Cardiac fibroblast (primary cell): ENCODE data around the gene NUP188.

Experiments used
- DNase-seq, 2 donors: peaks; one replicate each; pipeline versions ENCODE4 v3.0.0 to v3.0.0-alpha.2; 2010; ENCODE audit warnings: low read depth in 2 of 2
- H3K4me3 ChIP-seq, 2 donors: replicated peaks in 1 of 2; 1 replicate in 1 of 2; 2 replicates in 1 of 2; pipeline ENCODE4 v1.5.1; 2011; ENCODE audit warnings: low read depth in 2 of 2, low read length in 2 of 2, mild to moderate bottlenecking in 2 of 2, moderate library complexity in 1 of 2
- TF ChIP-seq, protein P1 (sequence below): IDR thresholded peaks from one replicate; pipeline ENCODE4 v1.5.1; 2011; ENCODE audit warnings: low read depth, mild to moderate bottlenecking, low read length, inconsistent platforms

Gene NUP188

DNA sequence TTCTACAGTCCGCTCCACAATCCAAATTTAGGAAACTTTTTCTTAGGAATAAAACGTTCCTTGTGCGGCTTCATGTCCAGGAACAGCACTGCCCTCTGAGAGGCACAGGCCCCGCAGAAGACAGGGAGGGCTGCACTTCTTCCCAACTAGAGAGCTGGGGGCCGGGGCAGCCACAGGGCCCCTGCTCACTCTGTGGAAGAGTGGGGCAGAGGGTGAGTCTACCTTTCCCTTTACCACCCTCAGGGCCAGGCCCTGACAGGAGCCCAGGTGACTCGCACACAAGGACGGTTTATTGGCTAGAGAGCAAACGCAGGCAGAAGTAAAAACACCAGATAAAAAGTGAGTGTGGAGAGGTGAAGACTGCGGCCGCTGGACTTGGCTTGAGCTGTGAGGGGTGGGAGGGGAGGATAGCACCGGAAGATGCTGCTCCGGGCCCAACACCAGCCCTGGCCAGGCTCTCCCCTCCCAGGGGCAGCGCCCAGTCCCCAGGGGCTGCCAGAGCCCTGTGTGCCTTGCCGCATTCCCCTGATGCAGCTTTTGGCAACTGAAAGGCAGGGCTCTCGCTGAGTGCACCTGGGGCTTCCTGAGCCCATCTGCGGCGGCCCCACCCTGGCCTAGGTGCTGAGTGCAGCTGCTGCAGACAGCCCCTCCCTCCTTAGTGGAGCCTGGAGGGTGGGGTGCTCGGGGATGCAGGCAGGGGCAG is 60.4 kb downstream of the NUP188 start:
- no peak for DNase-seq

DNA sequence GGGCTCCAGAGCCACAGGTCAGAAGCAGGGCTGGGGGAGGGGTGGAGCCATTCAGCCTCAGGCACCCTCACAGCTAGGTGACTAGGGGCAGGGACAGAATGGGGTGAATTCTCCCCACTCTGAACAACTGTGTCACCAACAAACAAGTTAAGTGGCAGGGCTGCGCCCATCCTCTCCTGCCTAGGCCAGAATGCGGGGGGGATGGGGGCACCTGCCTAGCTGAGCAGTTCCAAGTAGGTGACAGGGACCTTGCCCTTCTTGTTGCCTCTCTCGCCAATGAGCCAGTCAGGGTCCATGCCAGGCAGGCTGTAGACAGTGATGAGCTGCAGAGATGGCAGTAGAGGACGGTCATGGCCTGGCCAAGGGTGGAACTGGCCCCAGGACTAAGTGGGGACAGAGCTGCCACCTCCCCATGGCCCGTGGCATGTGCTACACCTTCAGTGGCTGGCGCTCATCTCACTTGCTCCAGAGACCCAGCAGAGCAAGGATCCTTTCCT is 61.0 kb downstream of the NUP188 start:
- TF ChIP-seq, protein P1, sequence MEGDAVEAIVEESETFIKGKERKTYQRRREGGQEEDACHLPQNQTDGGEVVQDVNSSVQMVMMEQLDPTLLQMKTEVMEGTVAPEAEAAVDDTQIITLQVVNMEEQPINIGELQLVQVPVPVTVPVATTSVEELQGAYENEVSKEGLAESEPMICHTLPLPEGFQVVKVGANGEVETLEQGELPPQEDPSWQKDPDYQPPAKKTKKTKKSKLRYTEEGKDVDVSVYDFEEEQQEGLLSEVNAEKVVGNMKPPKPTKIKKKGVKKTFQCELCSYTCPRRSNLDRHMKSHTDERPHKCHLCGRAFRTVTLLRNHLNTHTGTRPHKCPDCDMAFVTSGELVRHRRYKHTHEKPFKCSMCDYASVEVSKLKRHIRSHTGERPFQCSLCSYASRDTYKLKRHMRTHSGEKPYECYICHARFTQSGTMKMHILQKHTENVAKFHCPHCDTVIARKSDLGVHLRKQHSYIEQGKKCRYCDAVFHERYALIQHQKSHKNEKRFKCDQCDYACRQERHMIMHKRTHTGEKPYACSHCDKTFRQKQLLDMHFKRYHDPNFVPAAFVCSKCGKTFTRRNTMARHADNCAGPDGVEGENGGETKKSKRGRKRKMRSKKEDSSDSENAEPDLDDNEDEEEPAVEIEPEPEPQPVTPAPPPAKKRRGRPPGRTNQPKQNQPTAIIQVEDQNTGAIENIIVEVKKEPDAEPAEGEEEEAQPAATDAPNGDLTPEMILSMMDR = no peak
- DNase-seq = no peak
- no peak overlapping the region for H3K4me3 ChIP-seq

More for the DNA sequence above, 60.4 kb downstream of the NUP188 start:
- TF ChIP-seq, protein P1 = no peak
- no peak overlapping the region for H3K4me3 ChIP-seq

DNA sequence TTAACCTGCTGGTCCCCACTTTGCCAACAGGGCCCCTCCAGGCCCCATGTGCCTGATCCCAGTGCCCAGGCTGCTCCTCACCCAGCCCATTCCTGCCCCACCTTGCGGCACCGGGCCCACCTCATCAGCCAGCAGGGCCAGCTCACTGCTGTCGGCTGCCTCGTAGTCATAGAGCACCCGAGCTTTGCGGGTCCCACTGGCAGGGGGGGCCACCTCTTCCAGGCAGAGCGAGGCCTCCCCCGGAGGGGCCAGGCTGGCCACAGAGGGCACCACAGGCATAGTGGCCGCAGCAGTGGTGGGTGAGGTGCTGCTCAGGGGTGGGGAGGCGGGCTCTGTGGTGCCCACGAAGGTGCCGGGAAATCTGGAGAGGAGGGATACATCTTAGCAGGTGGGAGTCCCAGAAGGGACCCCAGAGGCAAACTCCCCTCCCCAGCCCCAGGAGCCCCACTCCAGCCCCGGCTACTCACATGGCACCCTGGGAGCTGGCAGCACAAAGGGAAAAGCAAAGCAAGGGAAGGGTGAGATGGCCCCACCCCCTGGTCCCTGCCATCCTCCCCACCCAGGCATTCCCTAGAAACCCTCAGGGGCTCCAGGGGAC is 61.6 kb downstream of the NUP188 start:
- TF ChIP-seq, protein P1 = no peak
- H3K4me3 ChIP-seq = no peak overlapping the region
- DNase-seq = no peak

DNA sequence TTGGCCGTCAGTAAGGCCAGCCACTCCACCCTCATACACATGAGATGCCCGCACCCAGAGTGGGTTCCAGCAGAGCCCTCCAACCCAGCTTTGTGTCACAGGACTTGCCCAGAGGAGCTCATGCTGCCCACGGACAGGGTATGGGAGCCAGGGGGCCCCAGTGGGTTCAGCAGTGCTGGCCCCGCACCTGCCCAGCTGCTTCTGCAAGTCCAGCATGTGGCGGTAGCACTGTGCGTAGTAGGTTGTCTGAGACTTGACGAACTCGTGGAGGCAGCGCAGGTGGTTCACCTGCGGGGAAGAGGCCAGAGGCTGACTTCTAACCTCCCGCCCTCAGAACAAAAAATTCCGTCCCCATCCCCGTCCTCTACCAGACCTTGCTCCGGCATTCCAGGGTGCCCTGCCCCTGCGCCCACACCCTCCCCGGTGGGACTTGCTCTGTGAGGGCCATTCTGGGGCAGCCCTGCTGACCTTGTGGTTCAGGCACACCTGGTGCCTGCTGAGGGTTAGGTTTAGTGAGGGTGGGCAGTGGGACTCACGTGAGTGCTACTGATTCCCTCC is 62.2 kb downstream of the NUP188 start:
- TF ChIP-seq, protein P1 = no peak

DNA sequence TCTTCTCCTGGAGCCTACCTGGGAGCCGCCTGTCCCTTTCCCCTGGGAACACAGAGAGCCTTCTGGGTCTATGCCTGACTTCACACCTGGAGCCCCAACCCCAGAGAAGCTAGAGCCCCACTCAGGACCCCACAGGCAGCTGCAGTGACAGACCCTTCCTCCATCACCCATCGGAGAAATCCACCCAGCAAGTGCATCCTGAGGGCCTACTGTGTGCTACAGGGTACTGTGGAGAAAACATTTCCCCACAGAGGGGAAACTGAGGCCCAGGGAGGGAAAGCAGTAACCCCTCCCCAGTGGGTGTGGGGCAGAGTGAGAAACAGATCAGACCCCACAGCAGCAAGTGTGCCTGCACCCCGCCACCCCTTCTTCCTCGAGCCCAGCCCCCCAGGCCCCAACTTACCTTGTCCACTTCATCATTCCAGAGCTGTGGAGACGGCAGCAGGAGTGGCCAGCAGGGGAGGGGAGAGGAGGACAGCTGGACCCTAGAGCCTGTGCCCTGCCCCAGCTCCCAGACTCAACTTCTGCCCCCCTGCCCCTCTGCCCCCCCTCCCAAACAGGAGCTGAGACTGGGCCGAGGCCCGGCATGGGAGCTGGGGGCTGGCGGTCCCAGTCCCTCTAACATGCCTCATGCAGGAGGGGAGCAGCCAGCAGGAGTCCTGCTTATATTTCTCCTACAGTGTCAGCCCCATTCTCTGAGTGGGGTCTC is 62.9 kb downstream of the NUP188 start:
- H3K4me3 ChIP-seq = no peak overlapping the region
- DNase-seq = no peak
- TF ChIP-seq, protein P1 = no peak

More for the DNA sequence above, 62.2 kb downstream of the NUP188 start:
- H3K4me3 ChIP-seq = no peak overlapping the region
- DNase-seq = no peak

DNA sequence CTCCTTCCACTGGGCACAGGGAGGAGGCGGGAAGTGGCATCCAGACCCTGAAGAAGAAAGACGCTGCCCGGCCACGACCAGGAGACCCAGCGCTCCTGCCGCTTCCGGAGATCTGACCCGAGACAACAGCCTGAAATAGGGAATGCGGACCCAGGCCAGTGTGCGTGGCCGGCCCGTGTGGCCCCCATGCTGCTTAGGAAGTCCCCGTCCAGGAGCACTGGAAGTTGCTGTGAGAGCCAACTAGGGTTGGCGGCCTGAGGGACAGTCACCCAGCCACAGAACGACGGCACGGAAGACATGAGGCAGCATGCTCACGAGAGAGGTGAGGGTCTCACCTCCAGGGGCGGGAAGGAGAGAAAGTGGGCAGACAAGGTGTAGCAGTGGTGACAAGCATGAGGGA is 63.7 kb downstream of the NUP188 start:
- DNase-seq = no peak
- no peak overlapping the region for H3K4me3 ChIP-seq
- TF ChIP-seq, protein P1 = no peak
